Left lobe of liver (tissue), 2 donors: ENCODE measurements around the gene ARHGEF39. TPM values are rescaled to one million over a fixed set of nuclear protein-coding genes. Genes with fewer than 3 reads are reported as not detected.

Experiments used
- ATAC-seq: fragments of 200-7000 bp; cut with Tn5 transposase; one replicate; pipeline ENCODE4 v1.9.1; 2020; ENCODE audit warnings: mild to moderate bottlenecking, moderate library complexity
- DNase-seq: peaks from one replicate; pipeline ENCODE4 v3.0.0-alpha.2; 2020; ENCODE audit warnings: low spot score
- total RNA-seq: library from RNA; stranded (reverse); gene quantifications from one replicate; pipeline ENCODE4 v1.2.1, GENCODE V29; 2021
- donor health status: DM: no; HTN: no; CAD: no; lungs with moderate emphysema.
- donor health status: DM: no; HTN: yes; CAD: no.

ARHGEF39 gene
- total RNA-seq: 0.40 TPM

- DNase-seq (peak; percentile 87), ATAC-seq (peak; percentile 88)
These were observed at the start of gene ARHGEF39 for GRCh38 chr9:35664531-35665470. Gene ARHGEF39 (minus strand): TSS chr9:35665195. CDS start chr9:35665169, 26 bp downstream.

GRCh38 chr9:35714123-35714522 lies 49.1 kb upstream of the ARHGEF39 start:
- peak; percentile 38 for ATAC-seq
- no peak for DNase-seq

GRCh38 chr9:35713578-35713977 lies 48.6 kb upstream of the ARHGEF39 start:
- no peak for ATAC-seq

GRCh38 chr9:35712762-35713400 lies 47.9 kb upstream of the ARHGEF39 start:
- DNase-seq: no peak
- no peak for ATAC-seq

More at GRCh38 chr9:35713578-35713977, 48.6 kb upstream of the ARHGEF39 start:
- no peak for DNase-seq

- no peak for ATAC-seq
- no peak for DNase-seq
These were observed 46.8 kb upstream of the ARHGEF39 start for GRCh38 chr9:35711501-35712428.

- DNase-seq (no peak), ATAC-seq (no peak)
These were observed 46.0 kb upstream of the ARHGEF39 start for GRCh38 chr9:35710818-35711500.

GRCh38 chr9:35708146-35708545 lies 43.2 kb upstream of the ARHGEF39 start:
- ATAC-seq (no peak), DNase-seq (no peak)

GRCh38 chr9:35706951-35707350 lies 42.0 kb upstream of the ARHGEF39 start:
- no peak for ATAC-seq
- DNase-seq: no peak

- no peak for DNase-seq
- no peak for ATAC-seq
These were observed 40.9 kb upstream of the ARHGEF39 start for GRCh38 chr9:35705836-35706430.

GRCh38 chr9:35705372-35705771 lies 40.4 kb upstream of the ARHGEF39 start:
- ATAC-seq: no peak
- DNase-seq: no peak

- ATAC-seq: no peak
- DNase-seq: no peak
These were observed 39.1 kb upstream of the ARHGEF39 start for GRCh38 chr9:35703906-35704672.

- ATAC-seq: no peak
These were observed 37.7 kb upstream of the ARHGEF39 start for GRCh38 chr9:35702696-35703095.

GRCh38 chr9:35700942-35701341 lies 35.9 kb upstream of the ARHGEF39 start:
- DNase-seq (no peak), ATAC-seq (no peak)

More at GRCh38 chr9:35702696-35703095, 37.7 kb upstream of the ARHGEF39 start:
- no peak for DNase-seq

GRCh38 chr9:35700031-35700430 lies 35.0 kb upstream of the ARHGEF39 start:
- no peak for ATAC-seq
- DNase-seq: no peak

GRCh38 chr9:35698231-35698630 lies 33.2 kb upstream of the ARHGEF39 start:
- no peak for ATAC-seq
- DNase-seq: no peak

- no peak for DNase-seq
These were observed 32.5 kb upstream of the ARHGEF39 start for GRCh38 chr9:35697486-35697885.

GRCh38 chr9:35696520-35697215 lies 31.7 kb upstream of the ARHGEF39 start:
- ATAC-seq: peak; percentile 93
- no peak for DNase-seq

More at GRCh38 chr9:35697486-35697885, 32.5 kb upstream of the ARHGEF39 start:
- ATAC-seq: peak; percentile 5

- ATAC-seq: no peak
- DNase-seq: no peak
These were observed 31.0 kb upstream of the ARHGEF39 start for GRCh38 chr9:35695943-35696401.
